ENCODE data around the gene APEX2. TPM values are rescaled to one million over a fixed set of nuclear protein-coding genes. Genes with fewer than 3 reads are reported as not detected.
"Not testable (repeated sequence)": the region's sequence is repeated elsewhere in the genome, so short reads cannot be mapped to it uniquely, and the experiment has no call there.

APEX2 gene
- total RNA-seq, 1 experiment from 2014 or later = 57.7 TPM

DNA sequence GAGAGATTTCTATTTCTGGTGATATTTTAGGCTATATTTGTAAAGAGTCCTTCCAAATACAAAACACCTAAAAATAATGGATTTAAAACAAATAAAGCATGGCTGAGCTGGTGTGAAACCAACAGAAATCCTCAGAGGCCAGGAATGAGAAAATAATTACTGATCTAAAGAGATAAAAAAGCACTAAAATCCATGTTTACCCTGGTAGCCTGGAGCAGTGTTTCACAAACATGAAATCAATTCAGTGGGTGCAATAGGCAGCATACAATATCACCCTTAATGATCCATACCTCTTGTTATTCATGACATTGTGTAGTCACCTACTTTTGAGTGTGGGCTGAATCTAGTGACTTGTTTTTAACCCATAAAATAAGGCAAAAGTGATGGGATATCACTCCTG lies 20.7 kb upstream of the APEX2 start:
- no peak for DNase-seq
- Histone ChIP-seq H3K4me2 (no peak overlapping the region), H4K20me1 (ENCODE audit: insufficient read depth) (no peaks in the 10 kb centered on the region), H3K4me1 (replicated peaks; ENCODE audit: insufficient read depth) (peaks cover 5% of the 10 kb centered on the region; the same call in 1 of the 2 replicates), H3K79me2 (ENCODE audit: low read depth) (no peaks in the 10 kb centered on the region), H3K4me3 (no peak overlapping the region), H3K36me3 (ENCODE audit: low read depth) (no peaks in the 10 kb centered on the region), H2AFZ (no peak overlapping the region), H3K27me3 (ENCODE audit: insufficient read depth, low read depth) (no peaks in the 10 kb centered on the region), H3K27ac (no peak overlapping the region), H3K9me3 (ENCODE audit: insufficient read depth, low read depth) (no peaks in the 10 kb centered on the region), H3K9me2 (ENCODE audit: insufficient read depth) (no peaks in the 10 kb centered on the region), H3F3A (ENCODE audit: insufficient read depth, low read depth) (no peaks in the 10 kb centered on the region)
- ChIA-PET POLR2A (ENCODE audit: unreplicated experiment) (no interaction called here), CTCF (no interaction called here)
- TF ChIP-seq, protein P1, sequence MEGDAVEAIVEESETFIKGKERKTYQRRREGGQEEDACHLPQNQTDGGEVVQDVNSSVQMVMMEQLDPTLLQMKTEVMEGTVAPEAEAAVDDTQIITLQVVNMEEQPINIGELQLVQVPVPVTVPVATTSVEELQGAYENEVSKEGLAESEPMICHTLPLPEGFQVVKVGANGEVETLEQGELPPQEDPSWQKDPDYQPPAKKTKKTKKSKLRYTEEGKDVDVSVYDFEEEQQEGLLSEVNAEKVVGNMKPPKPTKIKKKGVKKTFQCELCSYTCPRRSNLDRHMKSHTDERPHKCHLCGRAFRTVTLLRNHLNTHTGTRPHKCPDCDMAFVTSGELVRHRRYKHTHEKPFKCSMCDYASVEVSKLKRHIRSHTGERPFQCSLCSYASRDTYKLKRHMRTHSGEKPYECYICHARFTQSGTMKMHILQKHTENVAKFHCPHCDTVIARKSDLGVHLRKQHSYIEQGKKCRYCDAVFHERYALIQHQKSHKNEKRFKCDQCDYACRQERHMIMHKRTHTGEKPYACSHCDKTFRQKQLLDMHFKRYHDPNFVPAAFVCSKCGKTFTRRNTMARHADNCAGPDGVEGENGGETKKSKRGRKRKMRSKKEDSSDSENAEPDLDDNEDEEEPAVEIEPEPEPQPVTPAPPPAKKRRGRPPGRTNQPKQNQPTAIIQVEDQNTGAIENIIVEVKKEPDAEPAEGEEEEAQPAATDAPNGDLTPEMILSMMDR (conservative IDR thresholded peaks at IDR 0.05) = no peak
- no peak for TF ChIP-seq EZH2 (IDR thresholded peaks at IDR 0.05; ENCODE audit: low read depth)
- BruUV-seq (replicated peaks) = no TSS peak
- intact Hi-C loops (cut with micrococcal nuclease; ENCODE audit: unreplicated experiment) = no loop called here

DNA sequence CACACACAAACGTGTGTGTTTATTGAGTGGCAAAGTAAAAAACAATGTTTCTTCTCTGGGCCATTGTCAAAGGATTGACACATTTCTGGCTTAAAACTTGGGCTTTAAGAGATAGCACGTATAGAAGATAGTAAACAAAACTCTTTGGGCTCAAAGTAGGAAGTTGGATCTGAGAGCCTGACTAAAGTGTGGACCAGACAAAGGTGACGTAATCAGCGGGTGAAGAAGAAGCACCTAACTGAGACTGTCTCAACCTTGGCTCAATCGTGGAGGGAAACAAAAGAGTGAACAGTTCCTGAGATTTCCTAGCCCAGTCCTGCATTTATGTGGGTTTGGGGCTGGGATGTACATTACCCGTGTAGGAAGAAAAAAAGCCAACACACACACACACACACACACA lies 19.8 kb upstream of the APEX2 start:
- Histone ChIP-seq H2AFZ (no peak overlapping the region), H3K4me1 (replicated peaks; ENCODE audit: insufficient read depth) (peaks cover 5% of the 10 kb centered on the region; the same call in 1 of the 2 replicates), H4K20me1 (ENCODE audit: insufficient read depth) (no peaks in the 10 kb centered on the region), H3K79me2 (ENCODE audit: low read depth) (no peaks in the 10 kb centered on the region), H3K4me3 (no peak overlapping the region), H3K9me3 (ENCODE audit: insufficient read depth, low read depth) (no peaks in the 10 kb centered on the region), H3K9me2 (ENCODE audit: insufficient read depth) (no peaks in the 10 kb centered on the region), H3F3A (ENCODE audit: insufficient read depth, low read depth) (no peaks in the 10 kb centered on the region), H3K27me3 (ENCODE audit: insufficient read depth, low read depth) (no peaks in the 10 kb centered on the region), H3K27ac (no peak overlapping the region), H3K4me2 (no peak overlapping the region), H3K36me3 (ENCODE audit: low read depth) (no peaks in the 10 kb centered on the region)
- CTCF ChIA-PET = no interaction called here
- POLR2A ChIA-PET (ENCODE audit: unreplicated experiment) = no interaction called here
- intact Hi-C loops (cut with micrococcal nuclease; ENCODE audit: unreplicated experiment) = no loop called here
- TF ChIP-seq, protein P1 (conservative IDR thresholded peaks at IDR 0.05) = no peak
- TF ChIP-seq EZH2 (IDR thresholded peaks at IDR 0.05; ENCODE audit: low read depth) = no peak
- DNase-seq = no peak
- no TSS peak for BruUV-seq (replicated peaks)

DNA sequence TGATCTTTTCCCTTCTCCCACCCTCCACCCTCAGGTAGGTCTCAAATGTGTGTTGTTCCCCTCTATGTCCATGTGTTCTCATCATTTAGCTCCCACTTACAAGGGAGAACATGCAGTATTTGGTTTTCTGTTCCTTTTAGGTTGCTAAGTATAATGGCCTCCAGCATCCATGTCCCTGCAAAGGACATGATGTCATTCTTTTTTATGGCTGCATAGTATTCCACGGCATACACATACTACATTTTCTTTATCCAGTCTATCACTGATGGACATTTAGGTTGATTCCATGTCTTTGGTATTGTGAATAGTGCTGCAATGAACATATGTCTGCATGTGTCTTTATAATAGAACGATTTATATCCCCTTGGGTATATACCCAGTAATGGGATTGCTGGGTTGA lies 16.9 kb upstream of the APEX2 start:
- DNase-seq; H3K9me3 ChIP-seq (ENCODE audit: insufficient read depth, low read depth); H3K4me2 ChIP-seq; CTCF ChIA-PET; H3K36me3 ChIP-seq (ENCODE audit: low read depth); H3K27ac ChIP-seq; BruUV-seq (replicated peaks); intact Hi-C loops (cut with micrococcal nuclease; ENCODE audit: unreplicated experiment); H3K27me3 ChIP-seq (ENCODE audit: insufficient read depth, low read depth); H3K4me3 ChIP-seq; POLR2A ChIA-PET (ENCODE audit: unreplicated experiment); H3K4me1 ChIP-seq (replicated peaks; ENCODE audit: insufficient read depth); H2AFZ ChIP-seq; H3K79me2 ChIP-seq (ENCODE audit: low read depth); H3F3A ChIP-seq (ENCODE audit: insufficient read depth, low read depth); H4K20me1 ChIP-seq (ENCODE audit: insufficient read depth); H3K9me2 ChIP-seq (ENCODE audit: insufficient read depth): not testable (repeated sequence)

DNA sequence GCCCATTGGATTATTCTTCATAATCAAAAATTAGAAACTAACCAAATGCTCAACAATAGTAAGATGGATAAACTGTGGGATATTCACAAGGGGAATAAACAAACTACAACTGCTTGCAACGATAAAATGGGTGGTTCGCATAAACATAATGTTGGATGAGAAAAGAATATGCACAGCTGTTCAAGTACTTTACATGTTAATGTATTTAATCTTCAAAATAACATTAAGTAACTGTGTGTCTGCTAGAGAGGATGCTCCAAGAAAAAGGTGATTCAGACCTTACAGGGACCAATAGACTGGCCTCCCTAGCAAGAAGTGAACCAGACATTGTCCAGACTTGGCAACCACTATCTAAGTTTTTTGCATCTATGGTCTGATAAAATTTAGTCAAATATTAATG lies 8.5 kb upstream of the APEX2 start:
- intact Hi-C loops (cut with micrococcal nuclease; ENCODE audit: unreplicated experiment) = no loop called here
- BruUV-seq (replicated peaks) = no TSS peak
- H2AFZ ChIP-seq = no peak overlapping the region
- no peaks in the 10 kb centered on the region for H3F3A ChIP-seq (ENCODE audit: insufficient read depth, low read depth)
- H3K27ac ChIP-seq = no peak overlapping the region
- DNase-seq = no peak
- H3K27me3 ChIP-seq (ENCODE audit: insufficient read depth, low read depth) = no peaks in the 10 kb centered on the region
- no peak overlapping the region for H3K4me2 ChIP-seq
- TF ChIP-seq EZH2 (IDR thresholded peaks at IDR 0.05; ENCODE audit: low read depth) = no peak
- TF ChIP-seq, protein P1 (conservative IDR thresholded peaks at IDR 0.05) = no peak
- CTCF ChIA-PET = no interaction called here
- no peaks in the 10 kb centered on the region; the same call in 1 of the 2 replicates for H3K9me2 ChIP-seq (ENCODE audit: insufficient read depth)
- no peak overlapping the region for H3K4me3 ChIP-seq
- H3K79me2 ChIP-seq (ENCODE audit: low read depth) = no peaks in the 10 kb centered on the region
- POLR2A ChIA-PET (ENCODE audit: unreplicated experiment) = no interaction called here
- no peaks in the 10 kb centered on the region for H4K20me1 ChIP-seq (ENCODE audit: insufficient read depth)
- no peaks in the 10 kb centered on the region for H3K4me1 ChIP-seq (replicated peaks; ENCODE audit: insufficient read depth)
- no peaks in the 10 kb centered on the region for H3K36me3 ChIP-seq (ENCODE audit: low read depth)
- no peaks in the 10 kb centered on the region for H3K9me3 ChIP-seq (ENCODE audit: insufficient read depth, low read depth)
